Spinal cord (tissue), 10 donors: ENCODE results near the gene GJA5. TPM values are rescaled to one million over a fixed set of nuclear protein-coding genes. Genes with fewer than 3 reads are reported as not detected.

Experiments used
- DNase-seq, 6 donors: peaks; one replicate each; pipeline versions ENCODE4 v3.0.0 to v3.0.0-alpha.2; 2013 to 2015; ENCODE audit warnings: low spot score in 6 of 6, low read depth in 4 of 6
- H3K27ac ChIP-seq: one replicate; pipeline ENCODE4 v1.5.1; 2013; ENCODE audit warnings: low read depth, low read length, control low read depth
- H3K27me3 ChIP-seq: one replicate; pipeline ENCODE4 v1.6.1; 2013; ENCODE audit warnings: low read length; ENCODE audit not compliant: control insufficient read depth, insufficient read depth
- H3K36me3 ChIP-seq: one replicate; pipeline ENCODE4 v1.6.1; 2013; ENCODE audit warnings: low read length; ENCODE audit not compliant: control insufficient read depth, insufficient read depth
- H3K4me1 ChIP-seq: one replicate; pipeline ENCODE4 v1.6.1; 2013; ENCODE audit warnings: low read length; ENCODE audit not compliant: control insufficient read depth, insufficient read depth
- H3K4me3 ChIP-seq: one replicate; pipeline ENCODE4 v1.5.1; 2013; ENCODE audit warnings: low read depth, low read length, control low read depth
- H3K9me3 ChIP-seq: one replicate; pipeline ENCODE4 v1.6.1; 2013; ENCODE audit warnings: low read length; ENCODE audit not compliant: control insufficient read depth, insufficient read depth
- WGBS: methylation state at CpG from one replicate; pipeline ENCODE4 v1.1.5; 2013; ENCODE audit warnings: missing lambda C conversion rate; ENCODE audit not compliant: insufficient coverage; 5-methylcytosine and 5-hydroxymethylcytosine counted together
- polyA plus RNA-seq, 2 donors: library from polyadenylated mRNA; unstranded; fragments of 120-200 nt; gene quantifications; one replicate each; pipeline ENCODE4 v1.2.1, GENCODE V29; 2013; ENCODE audit not compliant: insufficient read length in 2 of 2
- total RNA-seq, 2 donors: library from RNA; depleted of rRNA in 1 of 2; stranded (reverse); fragments of 120-200 nt in 1 of 2; fragments of >200 nt in 1 of 2; gene quantifications; one replicate each; pipeline versions ENCODE4 v1.2.3 to v1.2.4, GENCODE V29; 2013 to 2014
- donor health status: healthy.

The GJA5 gene
- total and polyA plus RNA-seq, 4 donors: 3.5 to 27.5 (median 6.1) TPM

GRCh38 chr1:147720557-147720956 is 39.8 kb downstream of the GJA5 start:
- WGBS: 85% methylated on average over 4 of the region's 4 CpGs
- Histone ChIP-seq H3K27ac (no peak overlapping the region), H3K4me1 (no peaks in the 10 kb centered on the region), H3K9me3 (no peaks in the 10 kb centered on the region), H3K4me3 (no peak overlapping the region), H3K36me3 (no peaks in the 10 kb centered on the region), H3K27me3 (no peaks in the 10 kb centered on the region)
- no peak for DNase-seq

- DNase-seq: no peak
- Histone ChIP-seq H3K36me3 (no peaks in the 10 kb centered on the region), H3K4me3 (no peak overlapping the region), H3K4me1 (no peaks in the 10 kb centered on the region), H3K9me3 (no peaks in the 10 kb centered on the region), H3K27me3 (no peaks in the 10 kb centered on the region), H3K27ac (no peak overlapping the region)
- WGBS: 93% methylated on average over 3 of the region's 7 CpGs
Observed at GRCh38 chr1:147719711-147720225, 40.6 kb downstream of the GJA5 start.

DNA sequence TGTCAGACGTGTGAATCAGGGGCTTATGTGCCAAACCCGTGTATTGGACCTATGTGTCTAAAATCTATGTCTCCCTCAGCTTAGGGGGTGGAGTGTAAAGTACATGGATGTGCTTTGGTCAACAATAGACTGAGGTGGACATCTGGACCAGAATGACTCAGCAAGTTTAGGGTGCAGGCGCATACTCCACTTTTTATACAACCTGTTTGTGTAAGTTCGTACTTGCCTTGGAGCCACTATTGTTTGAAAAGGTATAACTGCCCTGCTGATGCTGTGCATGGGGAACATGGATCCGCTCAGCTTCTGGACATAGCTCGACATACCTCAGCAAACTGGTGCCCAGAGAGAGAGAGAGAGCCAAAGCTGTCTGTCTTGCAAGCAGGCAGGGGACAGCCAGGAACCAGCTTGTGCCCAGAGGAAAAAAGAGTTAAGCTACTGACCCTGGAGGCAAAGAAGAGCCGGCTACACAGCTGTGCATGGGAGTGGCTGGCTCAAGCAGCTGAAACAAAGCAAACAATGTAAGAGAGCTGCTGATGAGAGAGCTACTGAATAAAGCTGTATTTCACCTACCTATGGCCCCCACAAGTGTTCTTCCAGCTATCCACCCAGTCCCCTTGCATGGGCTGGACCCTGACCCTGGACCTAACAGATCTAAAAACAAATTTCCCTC is 41.2 kb downstream of the GJA5 start:
- Histone ChIP-seq H3K4me1 (no peaks in the 10 kb centered on the region), H3K27ac (no peak overlapping the region), H3K27me3 (no peaks in the 10 kb centered on the region), H3K36me3 (no peaks in the 10 kb centered on the region), H3K9me3 (no peaks in the 10 kb centered on the region), H3K4me3 (no peak overlapping the region)
- WGBS: 82% methylated on average over 6 of the region's 7 CpGs
- no peak for DNase-seq

GRCh38 chr1:147717706-147718097 is 42.7 kb downstream of the GJA5 start:
- Histone ChIP-seq H3K4me1 (no peaks in the 10 kb centered on the region), H3K9me3 (no peaks in the 10 kb centered on the region), H3K27ac (no peak overlapping the region), H3K36me3 (no peaks in the 10 kb centered on the region), H3K4me3 (no peak overlapping the region), H3K27me3 (no peaks in the 10 kb centered on the region)
- no peak for DNase-seq
- 80% methylated on average over 4 of the region's 4 CpGs for WGBS

DNA sequence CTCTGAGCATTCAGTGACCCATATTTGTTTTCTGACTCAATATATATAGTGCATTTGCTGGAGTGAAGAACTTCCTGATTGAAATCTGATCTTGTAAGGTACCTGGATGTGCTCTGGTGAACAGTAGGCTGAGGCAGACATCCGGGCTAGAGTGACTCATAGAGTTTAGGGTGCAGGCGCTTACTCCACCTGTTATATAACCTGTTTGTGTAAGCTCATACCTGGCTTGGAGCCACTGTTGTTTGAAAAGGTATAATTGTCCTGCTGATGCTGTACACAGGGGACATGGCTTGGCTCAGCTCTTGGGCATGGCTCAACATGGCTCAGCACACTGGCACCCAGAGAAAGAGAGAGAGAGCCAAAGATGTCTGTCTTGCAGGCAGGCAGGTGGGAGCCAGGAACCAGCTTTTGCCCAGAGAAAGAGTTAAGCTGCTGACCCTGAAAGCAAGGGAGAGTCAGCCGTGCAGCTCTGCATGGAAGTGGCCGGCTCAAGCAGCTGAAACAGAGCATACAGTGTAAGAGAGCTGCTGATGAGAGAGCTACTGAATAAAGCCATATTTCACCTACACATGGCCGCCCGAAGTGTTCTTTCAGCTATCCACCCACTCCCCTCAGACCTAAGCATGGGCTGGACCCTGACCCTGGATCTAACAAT is 43.2 kb downstream of the GJA5 start:
- 90% methylated on average over 2 of the region's 6 CpGs for WGBS
- Histone ChIP-seq H3K4me3 (no peak overlapping the region), H3K27me3 (no peaks in the 10 kb centered on the region), H3K4me1 (no peaks in the 10 kb centered on the region), H3K27ac (no peak overlapping the region), H3K9me3 (no peaks in the 10 kb centered on the region), H3K36me3 (no peaks in the 10 kb centered on the region)
- DNase-seq: no peak

- Histone ChIP-seq H3K4me3 (no peak overlapping the region), H3K4me1 (no peaks in the 10 kb centered on the region), H3K36me3 (no peaks in the 10 kb centered on the region), H3K9me3 (no peaks in the 10 kb centered on the region), H3K27me3 (no peaks in the 10 kb centered on the region), H3K27ac (no peak overlapping the region)
- DNase-seq: no peak
Observed at GRCh38 chr1:147712605-147713004, 47.8 kb downstream of the GJA5 start.

Other genes starting within 250 kb of the GJA5 start
- gene BCL9, start 219.1 kb downstream of the GJA5 start, total RNA-seq: 10 to 100 TPM; 11.5 to 19.1 TPM
- 10 to 100 TPM; 32.7 to 35.4 TPM for gene BCL9, start 219.1 kb downstream of the GJA5 start, polyA plus RNA-seq
- 10 to 100 TPM; 12.1 to 16.2 TPM for gene ACP6, start 90.1 kb downstream of the GJA5 start, total RNA-seq
- 10 to 100 TPM; 13.0 to 15.6 TPM for gene ACP6, start 90.1 kb downstream of the GJA5 start, polyA plus RNA-seq
- not detected for gene GJA8, start 142.2 kb upstream of the GJA5 start, total RNA-seq
- not detected for gene GJA8, start 142.2 kb upstream of the GJA5 start, polyA plus RNA-seq
- gene GPR89B, start 167.8 kb upstream of the GJA5 start, total RNA-seq: 10 to 100 TPM; 24.6 to 35.7 TPM
- 10 to 100 TPM; 21.0 to 23.4 TPM for gene GPR89B, start 167.8 kb upstream of the GJA5 start, polyA plus RNA-seq